Osteocyte (in vitro differentiated cells): ENCODE results near the gene TPSB2. TPM values are rescaled to one million over a fixed set of nuclear protein-coding genes. Genes with fewer than 3 reads are reported as not detected.
"Not testable (repeated sequence)": the region's sequence is repeated elsewhere in the genome, so short reads cannot be mapped to it uniquely, and the experiment has no call there.

Experiments used
- DNase-seq: peaks from one replicate; pipeline ENCODE4 v3.0.0; 2021; ENCODE audit warnings: mixed read lengths; ENCODE audit not compliant: unreplicated experiment; ENCODE audit errors: extremely low spot score
- H3K27ac Mint-ChIP-seq: one replicate; pipeline ENCODE4 v1.8.0; 2021; ENCODE audit warnings: mild to moderate bottlenecking, mixed read lengths; ENCODE audit not compliant: unreplicated experiment
- H3K27me3 Mint-ChIP-seq: one replicate; pipeline ENCODE4 v1.8.0; 2021; ENCODE audit warnings: mixed read lengths; ENCODE audit not compliant: unreplicated experiment
- H3K36me3 Mint-ChIP-seq: one replicate; pipeline ENCODE4 v1.8.0; 2021; ENCODE audit warnings: mixed read lengths; ENCODE audit not compliant: unreplicated experiment
- H3K4me1 Mint-ChIP-seq: one replicate; pipeline ENCODE4 v1.8.0; 2021; ENCODE audit warnings: mixed read lengths; ENCODE audit not compliant: unreplicated experiment
- H3K4me3 Mint-ChIP-seq: one replicate; pipeline ENCODE4 v1.8.0; 2021; ENCODE audit warnings: mild to moderate bottlenecking, moderate library complexity, mixed read lengths; ENCODE audit not compliant: unreplicated experiment
- H3K9me3 Mint-ChIP-seq: one replicate; pipeline ENCODE4 v1.8.0; 2021; ENCODE audit warnings: mixed read lengths; ENCODE audit not compliant: unreplicated experiment
- CTCF ChIP-seq: fragments of 200-600 bp; sonication (generic); IDR thresholded peaks from 2 replicates; pipeline ENCODE4 v1.5.0; 2021; ENCODE audit warnings: antibody characterized with exemption, mild to moderate bottlenecking, moderate library complexity
- total RNA-seq: library from RNA; stranded (reverse); gene quantifications from 2 replicates; pipeline ENCODE4 v1.2.1, GENCODE V29; 2021

Gene TPSB2
- total RNA-seq, 1 donor from 2014 or later: not detected

GRCh38 chr16:1193825-1194581 lies 36.0 kb downstream of the TPSB2 start:
- Mint-ChIP-seq H3K4me3 (no peak overlapping the region), H3K36me3 (no peaks in the 10 kb centered on the region), H3K9me3 (no peaks in the 10 kb centered on the region), H3K27me3 (no peaks in the 10 kb centered on the region), H3K4me1 (no peaks in the 10 kb centered on the region), H3K27ac (no peak overlapping the region)
- no peak for TF ChIP-seq CTCF
- DNase-seq: no peak

- Mint-ChIP-seq H3K4me3 (no peak overlapping the region), H3K4me1 (no peaks in the 10 kb centered on the region), H3K27me3 (no peaks in the 10 kb centered on the region), H3K9me3 (no peaks in the 10 kb centered on the region), H3K27ac (no peak overlapping the region), H3K36me3 (no peaks in the 10 kb centered on the region)
- no peak for DNase-seq
- no peak for TF ChIP-seq CTCF
These were observed 36.7 kb downstream of the TPSB2 start for GRCh38 chr16:1193143-1193824.

GRCh38 chr16:1192384-1193073 lies 37.5 kb downstream of the TPSB2 start:
- peaks cover 3% of the 10 kb centered on the region for H3K4me1 Mint-ChIP-seq
- H3K4me3 Mint-ChIP-seq: no peak overlapping the region

GRCh38 chr16:1190789-1191188 lies 39.2 kb downstream of the TPSB2 start:
- H3K27me3 Mint-ChIP-seq, H3K9me3 Mint-ChIP-seq, H3K4me1 Mint-ChIP-seq, H3K36me3 Mint-ChIP-seq, H3K27ac Mint-ChIP-seq, H3K4me3 Mint-ChIP-seq, DNase-seq: not testable (repeated sequence)

More at GRCh38 chr16:1192384-1193073, 37.5 kb downstream of the TPSB2 start:
- no peak for TF ChIP-seq CTCF
- no peaks in the 10 kb centered on the region for H3K9me3 Mint-ChIP-seq
- no peak for DNase-seq
- H3K36me3 Mint-ChIP-seq: no peaks in the 10 kb centered on the region
- no peak overlapping the region for H3K27ac Mint-ChIP-seq
- H3K27me3 Mint-ChIP-seq: no peaks in the 10 kb centered on the region

GRCh38 chr16:1189455-1189854 lies 40.5 kb downstream of the TPSB2 start:
- no peak for TF ChIP-seq CTCF
- no peak for DNase-seq
- Mint-ChIP-seq H3K9me3 (no peaks in the 10 kb centered on the region), H3K27ac (no peak overlapping the region), H3K36me3 (no peaks in the 10 kb centered on the region), H3K27me3 (no peaks in the 10 kb centered on the region), H3K4me3 (no peak overlapping the region), H3K4me1 (peaks cover 4% of the 10 kb centered on the region)
